ENCODE data around the gene AUP1. TPM values are rescaled to one million over a fixed set of nuclear protein-coding genes. Genes with fewer than 3 reads are reported as not detected.
"Not testable (repeated sequence)": the region's sequence is repeated elsewhere in the genome, so short reads cannot be mapped to it uniquely, and the experiment has no call there.

Gene AUP1
- total RNA-seq, 4 donors from 2014 or later = 111 to 170 (median 145) TPM

- no peak overlapping the region for H3K27ac ChIP-seq
- WGBS = 85% methylated on average over 9 of the region's 9 CpGs
- H3K4me1 ChIP-seq = peaks cover 4% of the 10 kb centered on the region
- H3K27me3 ChIP-seq = no peaks in the 10 kb centered on the region
- no peak for TF ChIP-seq POLR2AphosphoS5 (IDR thresholded peaks at IDR 0.05)
- TF ChIP-seq POLR2A (IDR thresholded peaks at IDR 0.05) = no peak
- no peak for TF ChIP-seq EP300 (IDR thresholded peaks at IDR 0.05)
- no peak for TF ChIP-seq CTCF (IDR thresholded peaks at IDR 0.05)
- H3K9me3 ChIP-seq = no peaks in the 10 kb centered on the region
- H3K36me3 ChIP-seq = peaks cover 52% of the 10 kb centered on the region
- no peak for DNase-seq (ENCODE audit: low spot score in 2 of 2)
- H3K4me3 ChIP-seq = no peak overlapping the region
Measured at GRCh38 chr2:74488643-74489481, 40.6 kb downstream of the AUP1 start.

- no peak for DNase-seq (ENCODE audit: low spot score in 2 of 2)
- Histone ChIP-seq H3K4me3 (no peak overlapping the region), H3K36me3 (peaks cover 25% of the 10 kb centered on the region), H3K27me3 (no peaks in the 10 kb centered on the region), H3K27ac (no peak overlapping the region), H3K9me3 (no peaks in the 10 kb centered on the region), H3K4me1 (peaks cover 22% of the 10 kb centered on the region)
- TF ChIP-seq POLR2A (IDR thresholded peaks at IDR 0.05) (no peak), CTCF (IDR thresholded peaks at IDR 0.05) (no peak), POLR2AphosphoS5 (IDR thresholded peaks at IDR 0.05) (no peak), EP300 (IDR thresholded peaks at IDR 0.05) (no peak)
- 81% methylated on average over 2 of the region's 2 CpGs for WGBS
Measured at GRCh38 chr2:74486141-74486540, 43.4 kb downstream of the AUP1 start.

- H3K36me3 ChIP-seq; H3K27ac ChIP-seq; H3K9me3 ChIP-seq; DNase-seq (ENCODE audit: low spot score in 2 of 2); H3K27me3 ChIP-seq: not testable (repeated sequence)
- Histone ChIP-seq H3K4me3 (peak overlapping the region; percentile 79), H3K4me1 (peaks cover 31% of the 10 kb centered on the region)
- WGBS = 80% methylated on average over 19 of the region's 19 CpGs
Measured at GRCh38 chr2:74483675-74484164, 45.8 kb downstream of the AUP1 start.

GRCh38 chr2:74482801-74483674 is 46.5 kb downstream of the AUP1 start, which contains the start of the genes CCDC142 and TTC31:
CCDC142 (minus strand) TSS chr2:74482998; CDS start chr2:74482837, 161 bp downstream.
TTC31 (plus strand) TSS chr2:74483081; CDS start chr2:74483096, 15 bp downstream.
- TF ChIP-seq CTCF (IDR thresholded peaks at IDR 0.05) = peak; percentile 66 to 87
- TF ChIP-seq POLR2AphosphoS5 (IDR thresholded peaks at IDR 0.05) = peak in 2 of 3 donors; percentile 48 to 65
- no peak for TF ChIP-seq POLR2A (IDR thresholded peaks at IDR 0.05)
- no peak for TF ChIP-seq EP300 (IDR thresholded peaks at IDR 0.05)
- WGBS = 2% methylated on average over 28 of the region's 50 CpGs
- peak within 1 kb of the TSS; percentile 79 for H3K4me3 ChIP-seq
- no peaks in the 10 kb centered on the region for H3K27me3 ChIP-seq
- peaks cover 3% of the 10 kb centered on the region for H3K36me3 ChIP-seq
- peak within 1 kb of the TSS; percentile 82 for H3K27ac ChIP-seq
- H3K4me1 ChIP-seq = peaks cover 31% of the 10 kb centered on the region
- peak; percentile 98 to 99 for DNase-seq (ENCODE audit: low spot score in 2 of 2)
- H3K9me3 ChIP-seq = no peaks in the 10 kb centered on the region

- no peaks in the 10 kb centered on the region for H3K9me3 ChIP-seq
- H3K27ac ChIP-seq = peak overlapping the region; percentile 82
- peaks cover 3% of the 10 kb centered on the region for H3K36me3 ChIP-seq
- no peak for DNase-seq (ENCODE audit: low spot score in 2 of 2)
- no CpG with 5 or more reads among the region's 80 CpGs for WGBS
- TF ChIP-seq POLR2AphosphoS5 (IDR thresholded peaks at IDR 0.05) = peak in 1 of 3 donors; percentile 23
- no peak for TF ChIP-seq CTCF (IDR thresholded peaks at IDR 0.05)
- peak overlapping the region; percentile 79 for H3K4me3 ChIP-seq
- peaks cover 31% of the 10 kb centered on the region for H3K4me1 ChIP-seq
- H3K27me3 ChIP-seq = no peaks in the 10 kb centered on the region
Measured at GRCh38 chr2:74481961-74482800, 47.3 kb downstream of the AUP1 start.
